GM12878 (cell line): ENCODE results near the gene NPBWR2. TPM values are rescaled to one million over a fixed set of nuclear protein-coding genes. Genes with fewer than 3 reads are reported as not detected.

Experiments used
- BHLHE40 ChIP-seq, 2 experiments: fragments of 450-650 bp in 1 of 2; IDR thresholded peaks; 2 replicates each; pipeline ENCODE4 v1.6.1; 2011 to 2017; ENCODE audit warnings: low read depth in 2 of 2, borderline replicate concordance in 1 of 2, improper control_type of control experiment in 1 of 2, low read length in 1 of 2, mild to moderate bottlenecking in 1 of 2
- CBFB ChIP-seq: IDR thresholded peaks from 2 replicates; pipeline ENCODE4 v1.6.1; 2016; ENCODE audit warnings: antibody characterized with exemption, low read depth
- CREM ChIP-seq: IDR thresholded peaks from 2 replicates; pipeline ENCODE4 v1.6.1; 2014; ENCODE audit warnings: antibody characterized with exemption, low read depth
- DPF2 ChIP-seq: fragments of 450-650 bp; IDR thresholded peaks from 2 replicates; pipeline ENCODE4 v1.6.1; 2017; ENCODE audit warnings: mild to moderate bottlenecking
- E2F4 ChIP-seq: IDR thresholded peaks from 2 replicates; pipeline ENCODE4 v1.6.1; 2012; ENCODE audit warnings: low read depth, low read length, improper control_type of control experiment
- E2F8 ChIP-seq: fragments of 450-650 bp; IDR thresholded peaks from 2 replicates; pipeline ENCODE4 v1.6.1; 2018; ENCODE audit warnings: mild to moderate bottlenecking, low read depth, moderate library complexity; ENCODE audit not compliant: partially characterized antibody
- ETV6 ChIP-seq, 2 experiments: fragments of 450-650 bp in 1 of 2; IDR thresholded peaks in 1 of 2; conservative IDR thresholded peaks in 1 of 2; 2 replicates each; pipeline ENCODE4 v1.6.1; 2014; ENCODE audit warnings: antibody characterized with exemption in 1 of 2, borderline replicate concordance in 1 of 2, low read depth in 1 of 2, mild to moderate bottlenecking in 1 of 2, moderate library complexity in 1 of 2
- FOXK2 ChIP-seq: fragments of 450-650 bp; IDR thresholded peaks from 2 replicates; pipeline ENCODE4 v1.6.1; 2017; ENCODE audit warnings: mild to moderate bottlenecking, moderate library complexity
- GABPA ChIP-seq: IDR thresholded peaks from 2 replicates; pipeline ENCODE4 v1.6.1; 2014; ENCODE audit warnings: antibody characterized with exemption, low read depth, mild to moderate bottlenecking, inconsistent platforms
- LARP7 ChIP-seq: fragments of 450-650 bp; IDR thresholded peaks from 2 replicates; pipeline ENCODE4 v1.6.1; 2017; ENCODE audit warnings: mild to moderate bottlenecking
- MXI1 ChIP-seq: fragments of 150-350 bp; IDR thresholded peaks from 2 replicates; pipeline ENCODE4 v1.6.1; 2011; ENCODE audit warnings: low read depth, mild to moderate bottlenecking, inconsistent platforms, low read length, improper control_type of control experiment
- NFYA ChIP-seq: IDR thresholded peaks from 2 replicates; pipeline ENCODE4 v1.6.1; 2011; ENCODE audit warnings: low read depth, mild to moderate bottlenecking, low read length, improper control_type of control experiment, borderline replicate concordance
- NFYB ChIP-seq: IDR thresholded peaks from 2 replicates; pipeline ENCODE4 v1.6.1; 2011; ENCODE audit warnings: low read depth, mild to moderate bottlenecking, low read length, improper control_type of control experiment, moderate library complexity; ENCODE audit not compliant: insufficient read depth
- NR2C2 ChIP-seq: IDR thresholded peaks from 2 replicates; pipeline ENCODE4 v1.6.1; 2011; ENCODE audit warnings: borderline replicate concordance, low read depth; ENCODE audit not compliant: control insufficient read depth, insufficient read length
- PKNOX1 ChIP-seq: fragments of 450-650 bp; IDR thresholded peaks from 2 replicates; pipeline ENCODE4 v1.6.1; 2016; ENCODE audit warnings: mild to moderate bottlenecking
- RAD21 ChIP-seq: IDR thresholded peaks from 2 replicates; pipeline ENCODE4 v1.6.1; 2011; ENCODE audit warnings: mild to moderate bottlenecking, low read depth, low read length, moderate library complexity; ENCODE audit not compliant: insufficient read depth
- RUNX3 ChIP-seq: IDR thresholded peaks from 2 replicates; pipeline ENCODE4 v1.6.1; 2012; ENCODE audit warnings: low read length, inconsistent platforms
- TCF3 ChIP-seq: IDR thresholded peaks from 2 replicates; pipeline ENCODE4 v1.6.1; 2012; ENCODE audit warnings: low read depth, mild to moderate bottlenecking, low read length, borderline replicate concordance; ENCODE audit not compliant: insufficient read depth
- USF1 ChIP-seq: IDR thresholded peaks from 2 replicates; pipeline ENCODE4 v1.6.1; 2011; ENCODE audit warnings: borderline replicate concordance, low read depth, mild to moderate bottlenecking, moderate library complexity, mixed read lengths, low read length; ENCODE audit not compliant: insufficient read depth; ENCODE audit errors: extremely low read length
- WRNIP1 ChIP-seq: IDR thresholded peaks from 2 replicates; pipeline ENCODE4 v1.6.1; 2011; ENCODE audit warnings: low read depth, low read length, improper control_type of control experiment, borderline replicate concordance
- ZNF217 ChIP-seq: fragments of 450-650 bp; IDR thresholded peaks from 2 replicates; pipeline ENCODE4 v1.6.1; 2017; ENCODE audit warnings: antibody characterized with exemption, mild to moderate bottlenecking
- ZNF384 ChIP-seq: IDR thresholded peaks from 2 replicates; pipeline ENCODE4 v1.6.1; 2012; ENCODE audit warnings: low read depth, mild to moderate bottlenecking, low read length, improper control_type of control experiment, borderline replicate concordance
- ZSCAN29 ChIP-seq: fragments of 450-650 bp; IDR thresholded peaks from 2 replicates; pipeline ENCODE4 v1.6.1; 2017; ENCODE audit warnings: mild to moderate bottlenecking, moderate library complexity
- polyA plus RNA-seq, 11 experiments: library from polyadenylated mRNA; depleted of rRNA in 4 of 11; unstranded in 6 of 11; stranded (reverse) in 5 of 11; fragments of >200 nt; fragmentation: Nextera tagmentation in 4 of 11; fragmentation: Illumina TruSeq in 1 of 11; extraction: Ambion mirVana in 4 of 11; extraction: Trizol in 1 of 11; gene quantifications; 1 replicate in 1 of 11; 2 replicates in 10 of 11; pipeline versions ENCODE4 v1.2.1 to v1.2.3, GENCODE V29; 2011 to 2016; ENCODE audit warnings: inconsistent platforms in 2 of 11, missing spikeins in 2 of 11, low read depth in 1 of 11
- total RNA-seq, 4 experiments: library from RNA; depleted of rRNA in 3 of 4; stranded (reverse); fragments of >200 nt in 3 of 4; fragmentation: Illumina TruSeq in 1 of 4; extraction: Trizol in 1 of 4; gene quantifications; 2 replicates each; pipeline versions ENCODE4 v1.2.1 to v1.2.3, GENCODE V29; 2013 to 2021

NPBWR2 gene
- total and polyA plus RNA-seq, 10 of the 15 experiments (the other 5 are each of a cell fraction or from before 2014, with no cell fraction given), result not detected

GRCh38 chr20:64069614-64070243, 37.6 kb downstream of the NPBWR2 start (continued):
- TF ChIP-seq USF1 (peak; percentile 4), PKNOX1 (no peak), NR2C2 (no peak), RUNX3 (no peak), CREM (no peak), LARP7 (no peak), ZNF384 (no peak), ZNF217 (no peak), NFYB (no peak), ETV6 (conservative IDR thresholded peaks at IDR 0.05 in 1 of 2, IDR thresholded peaks at IDR 0.05 in 1 of 2; ENCODE audit: borderline replicate concordance in 1 of 2, low read depth in 1 of 2) (no peak), DPF2 (0 out of 2 replicates have a peak, but pooled peaks have one; percentile 1), FOXK2 (no peak), WRNIP1 (no peak), E2F8 (no peak), ZSCAN29 (no peak), RAD21 (peak; percentile 30), E2F4 (no peak), BHLHE40 (IDR thresholded peaks at IDR 0.05; ENCODE audit: borderline replicate concordance in 1 of 2, low read depth in 2 of 2, low read length in 1 of 2) (peak; percentile 43 to 81; a peak in 3 of 4 replicates), GABPA (no peak), NFYA (no peak), CBFB (no peak), MXI1 (no peak), TCF3 (0 out of 2 replicates have a peak, but pooled peaks have one; percentile 23)
